IgD-negative memory B cell (primary cell): ENCODE data around the gene MPIG6B. TPM values are rescaled to one million over a fixed set of nuclear protein-coding genes. Genes with fewer than 3 reads are reported as not detected.
A peak's percentile ranks its signal among the peaks of the same experiment; 100 is the strongest.

Experiments used
- H3K27ac Mint-ChIP-seq, 3 donors: one replicate each; pipeline ENCODE4 v1.8.0; 2020 to 2022; ENCODE audit warnings: mild to moderate bottlenecking in 3 of 3, mixed read lengths in 3 of 3, moderate library complexity in 1 of 3
- H3K27me3 Mint-ChIP-seq: one replicate; pipeline ENCODE4 v1.8.0; 2021; ENCODE audit warnings: mixed read lengths
- H3K36me3 Mint-ChIP-seq: one replicate; pipeline ENCODE4 v1.8.0; 2020; ENCODE audit warnings: mild to moderate bottlenecking, mixed read lengths
- H3K4me1 Mint-ChIP-seq, 3 donors: one replicate each; pipeline ENCODE4 v1.8.0; 2020 to 2022; ENCODE audit warnings: mixed read lengths in 3 of 3, mild to moderate bottlenecking in 1 of 3
- H3K4me3 Mint-ChIP-seq, 4 donors: one replicate each; pipeline ENCODE4 v1.8.0; 2020 to 2022; ENCODE audit warnings: mild to moderate bottlenecking in 4 of 4, mixed read lengths in 4 of 4, moderate library complexity in 3 of 4
- H3K9me3 Mint-ChIP-seq, 3 donors: one replicate each; pipeline ENCODE4 v1.8.0; 2020 to 2021; ENCODE audit warnings: mixed read lengths in 3 of 3, mild to moderate bottlenecking in 1 of 3
- polyA plus RNA-seq: library from polyadenylated mRNA; unstranded; fragments of 300-500 nt; fragmentation: Illumina TruSeq; gene quantifications from one replicate; pipeline ENCODE4 v1.2.3, GENCODE V29; 2021

Gene MPIG6B
- polyA plus RNA-seq, 1 donor from 2014 or later, result 1.8 TPM

GRCh38 chr6:31691078-31691463 lies 32.1 kb upstream of the MPIG6B start:
- Mint-ChIP-seq H3K9me3 (no peaks in the 10 kb centered on the region), H3K27me3 (no peaks in the 10 kb centered on the region), H3K27ac (no peak overlapping the region), H3K4me1 (peaks cover 8 to 19% (median 17%) of the 10 kb centered on the region in 3 donors), H3K4me3 (no peak overlapping the region), H3K36me3 (no peaks in the 10 kb centered on the region)

DNA sequence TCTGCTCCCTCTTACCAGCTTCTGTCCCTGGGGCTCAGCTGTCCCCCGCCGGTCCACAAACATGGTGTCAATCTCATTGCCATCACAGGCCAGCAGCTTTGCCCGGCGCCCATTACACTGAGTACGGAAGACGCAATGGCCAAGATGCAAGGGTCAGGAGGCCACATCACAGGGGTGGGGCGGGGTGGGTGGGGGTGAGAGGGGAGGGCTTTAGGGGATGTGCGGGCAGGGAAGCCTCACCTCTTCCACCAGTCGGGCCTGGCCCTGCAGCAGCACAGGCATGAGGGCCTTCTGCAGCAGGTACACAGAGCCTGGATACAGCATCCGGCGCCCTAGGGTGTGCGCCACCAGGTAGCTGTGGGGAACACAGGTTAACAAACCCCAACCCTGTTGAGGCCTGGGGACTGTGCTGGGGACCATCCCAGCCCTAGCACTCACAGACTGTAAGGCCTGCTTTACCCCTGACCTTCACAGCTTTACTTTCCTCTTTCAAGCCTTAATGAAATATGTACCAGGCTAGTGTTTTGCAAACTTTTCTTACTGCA lies 31.5 kb upstream of the MPIG6B start:
- Mint-ChIP-seq H3K9me3 (no peaks in the 10 kb centered on the region), H3K4me1 (peaks cover 8 to 19% (median 17%) of the 10 kb centered on the region in 3 donors), H3K27ac (no peak overlapping the region), H3K27me3 (no peaks in the 10 kb centered on the region), H3K36me3 (no peaks in the 10 kb centered on the region), H3K4me3 (no peak overlapping the region)

GRCh38 chr6:31692353-31692752 lies 30.8 kb upstream of the MPIG6B start:
- Mint-ChIP-seq H3K4me3 (no peak overlapping the region), H3K4me1 (peaks cover 8 to 18% (median 17%) of the 10 kb centered on the region in 3 donors), H3K27me3 (no peaks in the 10 kb centered on the region), H3K27ac (no peak overlapping the region), H3K36me3 (no peaks in the 10 kb centered on the region), H3K9me3 (no peaks in the 10 kb centered on the region)

- H3K4me1 Mint-ChIP-seq, result peaks cover 8 to 17% (median 16%) of the 10 kb centered on the region in 3 donors
- no peaks in the 10 kb centered on the region for H3K9me3 Mint-ChIP-seq
- peak overlapping the region in 1 of 3 donors; percentile 35 for H3K27ac Mint-ChIP-seq
- H3K27me3 Mint-ChIP-seq, result no peaks in the 10 kb centered on the region
- H3K36me3 Mint-ChIP-seq, result no peaks in the 10 kb centered on the region
- H3K4me3 Mint-ChIP-seq, result no peak overlapping the region
Measured at GRCh38 chr6:31692886-31693285, 30.3 kb upstream of the MPIG6B start.

- Mint-ChIP-seq H3K27me3 (no peaks in the 10 kb centered on the region), H3K27ac (no peak overlapping the region), H3K9me3 (no peaks in the 10 kb centered on the region), H3K4me1 (peaks cover 8 to 17% (median 15%) of the 10 kb centered on the region in 3 donors), H3K4me3 (no peak overlapping the region), H3K36me3 (no peaks in the 10 kb centered on the region)
Measured at GRCh38 chr6:31693535-31693934, 29.6 kb upstream of the MPIG6B start.

GRCh38 chr6:31697555-31697954 lies 25.6 kb upstream of the MPIG6B start:
- H3K27me3 Mint-ChIP-seq, result no peaks in the 10 kb centered on the region
- peak overlapping the region in 1 of 4 donors; percentile 41 for H3K4me3 Mint-ChIP-seq
- no peaks in the 10 kb centered on the region for H3K9me3 Mint-ChIP-seq
- no peaks in the 10 kb centered on the region for H3K36me3 Mint-ChIP-seq
- peak overlapping the region; percentile 1 to 39 (median 36) for H3K27ac Mint-ChIP-seq
- peaks cover 0 to 18% (median 9%) of the 10 kb centered on the region in 3 donors for H3K4me1 Mint-ChIP-seq

- no peaks in the 10 kb centered on the region for H3K36me3 Mint-ChIP-seq
- no peaks in the 10 kb centered on the region for H3K9me3 Mint-ChIP-seq
- H3K4me3 Mint-ChIP-seq, result peak overlapping the region; percentile 41 to 99 (median 84)
- peaks cover 5 to 22% (median 13%) of the 10 kb centered on the region in 3 donors for H3K4me1 Mint-ChIP-seq
- no peaks in the 10 kb centered on the region for H3K27me3 Mint-ChIP-seq
- peak overlapping the region in 2 of 3 donors; percentile 8 to 67 for H3K27ac Mint-ChIP-seq
Measured at GRCh38 chr6:31700740-31701401, 22.3 kb upstream of the MPIG6B start.

DNA sequence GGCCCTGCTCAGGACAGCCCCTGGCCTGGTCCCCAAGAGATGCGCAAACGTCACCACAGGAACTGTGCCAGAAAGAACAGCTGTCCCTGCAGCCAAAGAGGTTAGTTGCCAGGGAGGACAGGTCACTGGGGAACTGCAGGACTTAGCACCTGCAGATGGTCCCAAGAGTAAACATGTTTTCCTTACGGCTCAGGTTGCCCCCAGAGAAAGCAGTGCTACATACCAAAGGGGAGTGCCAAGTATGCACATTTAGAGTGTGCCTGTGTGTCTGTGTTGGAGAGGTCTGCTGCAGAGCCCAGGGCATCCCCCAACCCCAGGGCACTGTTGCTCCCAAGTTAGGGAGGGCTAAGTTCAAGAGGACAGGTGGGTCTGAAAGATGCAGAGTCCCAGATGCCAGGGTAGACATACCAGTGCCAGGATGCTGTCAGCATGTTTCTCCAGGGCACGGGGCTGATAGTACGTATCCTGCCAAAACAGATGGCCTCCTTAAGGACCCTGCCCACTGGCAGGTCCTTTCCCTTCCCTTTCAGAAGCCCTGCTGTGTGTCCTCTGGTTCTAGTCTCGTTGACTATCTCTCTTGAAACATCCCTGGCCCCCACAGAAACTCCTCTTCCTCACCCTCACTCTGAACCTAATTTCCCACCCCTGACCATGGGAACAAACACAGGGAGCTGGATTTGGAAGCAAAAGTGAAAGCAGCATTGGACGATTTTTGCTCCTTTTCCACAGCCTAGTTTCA lies 21.3 kb upstream of the MPIG6B start:
- peak overlapping the region; percentile 81 to 98 (median 98) for H3K27ac Mint-ChIP-seq
- H3K4me1 Mint-ChIP-seq, result peaks cover 5 to 22% (median 13%) of the 10 kb centered on the region in 3 donors
- peak overlapping the region; percentile 82 to 99 (median 98) for H3K4me3 Mint-ChIP-seq
- H3K9me3 Mint-ChIP-seq, result no peaks in the 10 kb centered on the region
- H3K36me3 Mint-ChIP-seq, result no peaks in the 10 kb centered on the region
- no peaks in the 10 kb centered on the region for H3K27me3 Mint-ChIP-seq

DNA sequence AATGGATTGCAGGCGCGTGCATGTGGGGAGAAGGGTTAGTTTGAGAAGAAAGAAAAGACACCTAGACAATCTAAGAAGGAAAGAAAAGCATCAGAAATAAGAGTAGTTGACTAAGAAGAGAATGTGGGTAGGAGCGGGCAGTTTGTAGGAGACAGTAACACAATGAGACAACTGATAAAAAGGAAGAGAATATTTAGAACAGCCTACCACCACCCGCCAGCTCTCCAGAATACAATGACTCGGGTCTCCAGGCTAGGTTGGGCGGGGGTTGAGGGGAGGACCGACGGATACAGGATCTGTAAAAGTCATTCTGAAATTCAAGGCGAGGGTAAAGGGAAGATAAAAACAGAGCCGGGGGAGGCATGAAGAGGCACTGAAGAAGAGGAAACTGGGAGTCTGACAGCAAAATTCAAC lies 20.8 kb upstream of the MPIG6B start:
- Mint-ChIP-seq H3K4me3 (peak overlapping the region; percentile 82 to 99 (median 98)), H3K36me3 (no peaks in the 10 kb centered on the region), H3K4me1 (peaks cover 5 to 22% (median 13%) of the 10 kb centered on the region in 3 donors), H3K27me3 (no peaks in the 10 kb centered on the region), H3K27ac (peak overlapping the region; percentile 81 to 98 (median 98)), H3K9me3 (no peaks in the 10 kb centered on the region)

- Mint-ChIP-seq H3K27me3 (no peaks in the 10 kb centered on the region), H3K4me3 (peak within 1 kb of the TSS; percentile 82 to 99 (median 98)), H3K27ac (peak within 1 kb of the TSS; percentile 81 to 98 (median 98)), H3K36me3 (no peaks in the 10 kb centered on the region), H3K4me1 (peaks cover 5 to 22% (median 13%) of the 10 kb centered on the region in 3 donors), H3K9me3 (no peaks in the 10 kb centered on the region)
Measured at GRCh38 chr6:31702819-31703716, 20.1 kb upstream of the MPIG6B start, which contains the start of gene ABHD16A. Gene ABHD16A (minus strand): TSS chr6:31703324. CDS start chr6:31703281, 43 bp downstream.

GRCh38 chr6:31705931-31706330 lies 17.2 kb upstream of the MPIG6B start:
- Mint-ChIP-seq H3K4me3 (peak overlapping the region in 1 of 4 donors; percentile 42), H3K27me3 (peaks cover 4% of the 10 kb centered on the region), H3K9me3 (no peaks in the 10 kb centered on the region), H3K27ac (no peak overlapping the region), H3K36me3 (peaks cover 3% of the 10 kb centered on the region), H3K4me1 (peaks cover 5 to 22% (median 17%) of the 10 kb centered on the region in 3 donors)

GRCh38 chr6:31706599-31706998 lies 16.6 kb upstream of the MPIG6B start, which contains the start of gene LY6G6F:
Gene LY6G6F (plus strand): TSS chr6:31706866. CDS start chr6:31706907, 41 bp downstream.
- peak within 1 kb of the TSS in 1 of 4 donors; percentile 42 for H3K4me3 Mint-ChIP-seq
- peaks cover 4% of the 10 kb centered on the region for H3K27me3 Mint-ChIP-seq
- H3K9me3 Mint-ChIP-seq, result no peaks in the 10 kb centered on the region
- peaks cover 3% of the 10 kb centered on the region for H3K36me3 Mint-ChIP-seq
- H3K27ac Mint-ChIP-seq, result peak within 1 kb of the TSS in 1 of 3 donors; percentile 10
- peaks cover 5 to 22% (median 16%) of the 10 kb centered on the region in 3 donors for H3K4me1 Mint-ChIP-seq

GRCh38 chr6:31707701-31708100 lies 15.5 kb upstream of the MPIG6B start:
- Mint-ChIP-seq H3K27ac (no peak overlapping the region), H3K27me3 (peaks cover 8% of the 10 kb centered on the region), H3K4me3 (no peak overlapping the region), H3K9me3 (no peaks in the 10 kb centered on the region), H3K36me3 (peaks cover 3% of the 10 kb centered on the region), H3K4me1 (peaks cover 14 to 21% (median 17%) of the 10 kb centered on the region in 3 donors)

DNA sequence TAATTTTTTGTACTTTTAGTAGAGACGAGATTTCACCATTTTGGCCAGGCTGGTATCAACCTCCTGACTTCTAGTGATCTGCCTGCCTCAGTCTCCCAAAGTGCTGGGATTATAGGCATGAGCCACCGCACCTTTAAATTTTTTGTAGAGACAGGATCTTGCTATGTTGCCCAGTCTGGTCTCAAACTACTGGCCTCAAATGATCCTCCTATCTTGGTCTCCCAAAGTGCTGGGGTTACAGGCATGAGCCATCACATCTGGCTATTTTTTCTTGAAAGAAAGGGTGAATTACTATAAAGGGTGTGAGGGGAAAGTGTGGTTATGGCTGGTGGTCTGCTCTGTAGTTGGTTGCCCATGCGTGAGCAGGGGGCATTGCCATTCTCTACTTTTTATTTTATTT lies 14.9 kb upstream of the MPIG6B start:
- H3K4me1 Mint-ChIP-seq, result peaks cover 12 to 21% (median 17%) of the 10 kb centered on the region in 3 donors
- no peak overlapping the region for H3K27ac Mint-ChIP-seq
- H3K4me3 Mint-ChIP-seq, result no peak overlapping the region
- H3K36me3 Mint-ChIP-seq, result peaks cover 3% of the 10 kb centered on the region
- peaks cover 8% of the 10 kb centered on the region for H3K27me3 Mint-ChIP-seq
- H3K9me3 Mint-ChIP-seq, result no peaks in the 10 kb centered on the region
